ENCODE data around the gene IL34.
A peak's percentile ranks its signal among the peaks of the same experiment; 100 is the strongest.

IL34 gene

GRCh38 chr16:70678898-70679670, 32.7 kb downstream of the IL34 start:
- DNase-seq: no peak

GRCh38 chr16:70679671-70680494, 33.5 kb downstream of the IL34 start:
- no peak for DNase-seq

GRCh38 chr16:70680495-70681381, 34.4 kb downstream of the IL34 start:
- no peak for DNase-seq

GRCh38 chr16:70681382-70682238, 35.3 kb downstream of the IL34 start:
- no peak for DNase-seq

GRCh38 chr16:70682239-70683145, 36.1 kb downstream of the IL34 start:
- no peak for DNase-seq

- DNase-seq: no peak
These were observed 37.0 kb downstream of the IL34 start for GRCh38 chr16:70683146-70683944.

- no peak for DNase-seq
These were observed 38.0 kb downstream of the IL34 start for GRCh38 chr16:70684146-70685060.

GRCh38 chr16:70685061-70685937, 38.9 kb downstream of the IL34 start:
- peak; percentile 16 for DNase-seq

GRCh38 chr16:70685938-70686375, 39.6 kb downstream of the IL34 start, which contains the start of gene MTSS2:
Gene MTSS2, minus strand, starts transcription at chr16:70686053. Its CDS starts 262 bp downstream, at chr16:70685791.
- peak; percentile 56 for DNase-seq

- no peak for DNase-seq
These were observed 40.2 kb downstream of the IL34 start for GRCh38 chr16:70686376-70687101.

GRCh38 chr16:70687102-70687511, 40.7 kb downstream of the IL34 start:
- DNase-seq: no peak

GRCh38 chr16:70687671-70688245, 41.4 kb downstream of the IL34 start:
- DNase-seq: no peak

GRCh38 chr16:70688246-70688742, 41.9 kb downstream of the IL34 start:
- DNase-seq: no peak

- peak; percentile 49 for DNase-seq
These were observed 42.9 kb downstream of the IL34 start for GRCh38 chr16:70689035-70689969.
